OCI-LY3 (cell line): ENCODE measurements around the gene EGR1.

ENCODE experiments used
- EZH2phosphoT487 ChIP-seq: fragments of 200-600 bp; shearing (Covaris generic); IDR thresholded peaks from 2 replicates; pipeline ENCODE4 v1.6.1; 2018; ENCODE audit warnings: antibody characterized with exemption, mixed run types, low read depth
- TF ChIP-seq, protein P1 (sequence below): fragments of 200-600, 300-600 bp; sonication (generic); IDR thresholded peaks from 2 replicates; pipeline ENCODE4 v1.5.1; 2014; ENCODE audit warnings: antibody characterized with exemption, low read length, low read depth

- TF ChIP-seq EZH2phosphoT487: no peak
- TF ChIP-seq, protein P1, sequence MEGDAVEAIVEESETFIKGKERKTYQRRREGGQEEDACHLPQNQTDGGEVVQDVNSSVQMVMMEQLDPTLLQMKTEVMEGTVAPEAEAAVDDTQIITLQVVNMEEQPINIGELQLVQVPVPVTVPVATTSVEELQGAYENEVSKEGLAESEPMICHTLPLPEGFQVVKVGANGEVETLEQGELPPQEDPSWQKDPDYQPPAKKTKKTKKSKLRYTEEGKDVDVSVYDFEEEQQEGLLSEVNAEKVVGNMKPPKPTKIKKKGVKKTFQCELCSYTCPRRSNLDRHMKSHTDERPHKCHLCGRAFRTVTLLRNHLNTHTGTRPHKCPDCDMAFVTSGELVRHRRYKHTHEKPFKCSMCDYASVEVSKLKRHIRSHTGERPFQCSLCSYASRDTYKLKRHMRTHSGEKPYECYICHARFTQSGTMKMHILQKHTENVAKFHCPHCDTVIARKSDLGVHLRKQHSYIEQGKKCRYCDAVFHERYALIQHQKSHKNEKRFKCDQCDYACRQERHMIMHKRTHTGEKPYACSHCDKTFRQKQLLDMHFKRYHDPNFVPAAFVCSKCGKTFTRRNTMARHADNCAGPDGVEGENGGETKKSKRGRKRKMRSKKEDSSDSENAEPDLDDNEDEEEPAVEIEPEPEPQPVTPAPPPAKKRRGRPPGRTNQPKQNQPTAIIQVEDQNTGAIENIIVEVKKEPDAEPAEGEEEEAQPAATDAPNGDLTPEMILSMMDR: no peak
Measured at GRCh38 chr5:138457531-138458275, 7.6 kb upstream of the EGR1 start.
